Measurements from ENCODE around the gene TADA2A. TPM values are rescaled to one million over a fixed set of nuclear protein-coding genes. Genes with fewer than 3 reads are reported as not detected.

Gene TADA2A
- polyA plus RNA-seq, 2 of the 4 experiments (the other 2 are of a cell fraction), result 9.9 to 27.1 TPM

DNA sequence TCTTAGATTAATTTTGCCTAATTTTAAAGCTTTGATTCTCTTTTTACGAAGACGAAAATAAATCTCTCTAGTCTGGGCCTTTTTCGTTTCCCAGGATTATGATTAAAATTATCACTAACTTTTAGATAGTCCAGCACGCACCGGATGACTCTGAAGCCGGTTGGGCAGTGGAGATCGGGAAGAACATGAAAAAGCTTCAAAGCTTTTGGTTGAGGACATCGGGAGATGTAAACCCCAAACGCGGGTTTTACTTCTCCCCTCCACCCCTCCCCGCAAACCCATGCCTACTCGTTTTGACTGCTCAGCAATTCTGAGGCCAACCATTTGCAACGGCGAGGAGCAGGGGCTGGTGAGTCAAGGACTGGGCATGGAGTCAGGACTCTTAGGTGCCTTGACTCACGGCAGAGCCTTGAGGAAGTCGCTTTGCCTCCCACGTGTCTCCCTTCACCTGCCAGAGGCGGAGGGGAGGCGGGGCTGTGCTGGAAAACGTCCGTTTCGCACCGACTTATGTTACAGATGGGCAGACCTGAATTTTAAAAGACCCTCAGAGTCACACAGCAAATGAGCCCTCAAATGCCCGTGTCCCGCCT, 82.0 kb downstream of the TADA2A start (continued):
- TF ChIP-seq HOXA7 (CRISPR knock-in tag; IDR thresholded peaks at IDR 0.05), result no peak
- TF ChIP-seq PHF8 (IDR thresholded peaks at IDR 0.05; ENCODE audit: borderline replicate concordance, low read depth), result no peak
- no peak for TF ChIP-seq NPAS2 (CRISPR knock-in tag; IDR thresholded peaks at IDR 0.05; ENCODE audit: borderline replicate concordance)
- peak; percentile 72 for TF ChIP-seq MYC (IDR thresholded peaks at IDR 0.05; ENCODE audit: borderline replicate concordance, low read length)
- TF ChIP-seq TP53 (CRISPR knock-in tag; IDR thresholded peaks at IDR 0.05), result no peak
- TF ChIP-seq JUNB (IDR thresholded peaks at IDR 0.05), result no peak
- peak; percentile 73 for TF ChIP-seq USF2 (IDR thresholded peaks at IDR 0.05)
- no peak for TF ChIP-seq CBX8 (IDR thresholded peaks at IDR 0.05)
- TF ChIP-seq ZNF302 (CRISPR knock-in tag; IDR thresholded peaks at IDR 0.05), result no peak
- TF ChIP-seq EP300 (IDR thresholded peaks at IDR 0.05), result no peak
- TF ChIP-seq E2F6 (IDR thresholded peaks at IDR 0.05; ENCODE audit: borderline replicate concordance, low read depth), result no peak; the same call in none of the 2 replicates
- no peak for TF ChIP-seq ZC3H11A (IDR thresholded peaks at IDR 0.05)
- no peak for TF ChIP-seq RFX5 (IDR thresholded peaks at IDR 0.05)
- TF ChIP-seq TFCP2L1 (CRISPR knock-in tag; IDR thresholded peaks at IDR 0.05), result no peak
- TF ChIP-seq ZFP36 (IDR thresholded peaks at IDR 0.05; ENCODE audit: borderline replicate concordance, partially characterized antibody), result no peak
- TF ChIP-seq POLR2A (IDR thresholded peaks at IDR 0.05; ENCODE audit: low read length), result no peak
- 0 out of 4 replicates have a peak, but pooled peaks of 1 of the 2 experiments have one; percentile 6 for TF ChIP-seq CEBPB (IDR thresholded peaks at IDR 0.05)
- TF ChIP-seq, protein P1, sequence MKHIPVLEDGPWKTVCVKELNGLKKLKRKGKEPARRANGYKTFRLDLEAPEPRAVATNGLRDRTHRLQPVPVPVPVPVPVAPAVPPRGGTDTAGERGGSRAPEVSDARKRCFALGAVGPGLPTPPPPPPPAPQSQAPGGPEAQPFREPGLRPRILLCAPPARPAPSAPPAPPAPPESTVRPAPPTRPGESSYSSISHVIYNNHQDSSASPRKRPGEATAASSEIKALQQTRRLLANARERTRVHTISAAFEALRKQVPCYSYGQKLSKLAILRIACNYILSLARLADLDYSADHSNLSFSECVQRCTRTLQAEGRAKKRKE (CRISPR knock-in tag; IDR thresholded peaks at IDR 0.05; ENCODE audit: low read depth), result 0 out of 2 replicates have a peak, but pooled peaks have one; percentile 25
- TF ChIP-seq GATA3 (IDR thresholded peaks at IDR 0.05; ENCODE audit: borderline replicate concordance), result peak; percentile 24; the same call in 1 of the 2 replicates
- no peak for TF ChIP-seq ELK1 (IDR thresholded peaks at IDR 0.05; ENCODE audit: low read depth, low read length)
- TF ChIP-seq PBX3 (IDR thresholded peaks at IDR 0.05), result no peak
- no peak for TF ChIP-seq FOSL2 (IDR thresholded peaks at IDR 0.05)
- peak; percentile 90 for TF ChIP-seq FOSL2 (CRISPR knock-in tag; IDR thresholded peaks at IDR 0.05)
- no peak for TF ChIP-seq SREBF2 (IDR thresholded peaks at IDR 0.05)
- no peak for TF ChIP-seq CTCF (IDR thresholded peaks at IDR 0.05)
- TF ChIP-seq HES2 (IDR thresholded peaks at IDR 0.05), result no peak
- TF ChIP-seq EHF (CRISPR knock-in tag; IDR thresholded peaks at IDR 0.05), result no peak; the same call in 1 of the 2 replicates
- no peak for TF ChIP-seq BHLHE40 (IDR thresholded peaks at IDR 0.05; ENCODE audit: low read depth, low read length)
- TF ChIP-seq CBX2 (IDR thresholded peaks at IDR 0.05; ENCODE audit: borderline replicate concordance, low read depth), result no peak
- TF ChIP-seq REST (IDR thresholded peaks at IDR 0.05), result no peak
- no peak for TF ChIP-seq HOXB5 (CRISPR knock-in tag; IDR thresholded peaks at IDR 0.05)
- no peak for TF ChIP-seq ESRRA (IDR thresholded peaks at IDR 0.05; ENCODE audit: borderline replicate concordance, low read length)
- peak; percentile 100 for TF ChIP-seq MAFK (IDR thresholded peaks at IDR 0.05; ENCODE audit: partially characterized antibody)
- no peak for TF ChIP-seq HOXB13 (CRISPR knock-in tag; IDR thresholded peaks at IDR 0.05; ENCODE audit: low read depth)
